H1 (cell line): ENCODE data around the gene GRP. TPM values are rescaled to one million over a fixed set of nuclear protein-coding genes. Genes with fewer than 3 reads are reported as not detected.
A peak's percentile ranks its signal among the peaks of the same experiment; 100 is the strongest.

ENCODE experiments used
- CTCF ChIA-PET: fragments of 300-600 bp; sonication (Branson Sonifier 250); formaldehyde crosslinking; loops from one replicate; lab custom pipeline; 2021; ENCODE audit not compliant: partially characterized antibody; lab: Charles Lee
- POLR2A ChIA-PET: fragments of 300-600 bp; sonication (Branson Sonifier 250); formaldehyde crosslinking; loops from one replicate; lab custom pipeline; 2021; ENCODE audit warnings: inconsistent platforms; ENCODE audit not compliant: partially characterized antibody; lab: Charles Lee
- DNase-seq, 2 experiments: peaks; one replicate each; pipeline versions ENCODE4 v3.0.0 to v3.0.0-alpha.2; 2010 to 2022; ENCODE audit warnings: low spot score in 2 of 2, low read depth in 1 of 2, mixed read lengths in 1 of 2
- FAIRE-seq: peaks from 2 replicates; lab custom pipeline; 2011; peaks lifted over from hg19 to GRCh38; lab: Jason Lieb, UNC
- H2AFZ ChIP-seq: 2 replicates; pipeline ENCODE4 v1.8.1; 2012; ENCODE audit warnings: low read length, inconsistent platforms
- H2AK5ac ChIP-seq: 2 replicates; pipeline ENCODE4 v1.6.1; 2013; ENCODE audit warnings: low read depth, low read length
- H2BK120ac ChIP-seq: replicated peaks from 2 replicates; pipeline ENCODE3; 2013; ENCODE audit warnings: low read depth, low read length, inconsistent platforms
- H2BK12ac ChIP-seq: 2 replicates; pipeline ENCODE4 v1.6.1; 2013; ENCODE audit warnings: low read depth, low read length
- H2BK15ac ChIP-seq: 2 replicates; pipeline ENCODE4 v1.6.1; 2013; ENCODE audit warnings: low read length
- H2BK20ac ChIP-seq: 2 replicates; pipeline ENCODE4 v1.6.1; 2013; ENCODE audit warnings: low read length
- H2BK5ac ChIP-seq: 2 replicates; pipeline ENCODE4 v1.6.1; 2013; ENCODE audit warnings: low read depth, low read length
- H3K14ac ChIP-seq: 2 replicates; pipeline ENCODE4 v1.6.1; 2013; ENCODE audit warnings: inconsistent platforms; ENCODE audit not compliant: insufficient read length
- H3K18ac ChIP-seq: 2 replicates; pipeline ENCODE4 v1.6.1; 2013; ENCODE audit warnings: low read length; ENCODE audit errors: extremely low read depth
- H3K23ac ChIP-seq: 2 replicates; pipeline ENCODE4 v1.6.1; 2013; ENCODE audit warnings: inconsistent platforms; ENCODE audit not compliant: insufficient read length
- H3K23me2 ChIP-seq: 2 replicates; pipeline ENCODE4 v1.6.1; 2013; ENCODE audit warnings: low read depth, low read length
- H3K27ac ChIP-seq: 2 replicates; pipeline ENCODE4 v1.6.1; 2011; ENCODE audit warnings: low read depth, low read length, inconsistent platforms
- H3K27me3 ChIP-seq, 4 experiments: replicated peaks in 1 of 4; 1 replicate in 1 of 4; 2 replicates in 3 of 4; pipeline versions ENCODE4 v1.6.1 to v1.8.1; 2011 to 2013; ENCODE audit warnings: low read length in 3 of 4, mild to moderate bottlenecking in 3 of 4, inconsistent platforms in 2 of 4, mixed read lengths in 2 of 4, moderate library complexity in 1 of 4; ENCODE audit not compliant: control insufficient read depth in 3 of 4, insufficient read depth in 3 of 4; ENCODE audit errors: extremely low read depth in 1 of 4
- H3K36me3 ChIP-seq, 4 experiments: 2 replicates each; pipeline versions ENCODE4 v1.6.1 to v1.8.1; 2011 to 2013; ENCODE audit warnings: mild to moderate bottlenecking in 4 of 4, low read length in 3 of 4, moderate library complexity in 2 of 4, control low read depth in 1 of 4, inconsistent platforms in 1 of 4; ENCODE audit not compliant: insufficient read depth in 4 of 4, control insufficient read depth in 2 of 4
- H3K4ac ChIP-seq: replicated peaks from 2 replicates; pipeline ENCODE3; 2013; ENCODE audit warnings: low read length, low read depth, mixed read lengths, inconsistent platforms; ENCODE audit not compliant: insufficient read length
- H3K4me1 ChIP-seq, 4 experiments: replicated peaks in 1 of 4; 1 replicate in 1 of 4; 2 replicates in 3 of 4; pipeline versions ENCODE4 v1.6.1 to v1.8.1; 2011 to 2013; ENCODE audit warnings: low read length in 3 of 4, inconsistent platforms in 2 of 4, mixed read lengths in 1 of 4; ENCODE audit not compliant: insufficient read depth in 4 of 4, control insufficient read depth in 3 of 4
- H3K4me2 ChIP-seq, 2 experiments: 2 replicates each; pipeline versions ENCODE4 v1.6.1 to v1.8.1; 2011 to 2013; ENCODE audit warnings: low read depth in 2 of 2, low read length in 2 of 2, control low read depth in 1 of 2, inconsistent platforms in 1 of 2, mild to moderate bottlenecking in 1 of 2; ENCODE audit not compliant: insufficient read depth in 1 of 2
- H3K4me3 ChIP-seq, 4 experiments: fragments of 200-600, 300-600 bp in 1 of 4; sonication (generic), shearing (Covaris generic), sonication (Bioruptor Twin) in 1 of 4; 2 replicates each; pipeline versions ENCODE4 v1.5.1 to v1.8.1; 2011 to 2016; ENCODE audit warnings: low read length in 4 of 4, low read depth in 3 of 4, control low read depth in 2 of 4, inconsistent platforms in 2 of 4, mild to moderate bottlenecking in 2 of 4, mixed read lengths in 1 of 4, moderate library complexity in 1 of 4; ENCODE audit not compliant: insufficient read depth in 2 of 4; ENCODE audit errors: extremely low read depth in 1 of 4
- H3K56ac ChIP-seq: replicated peaks from 2 replicates; pipeline ENCODE3; 2013; ENCODE audit warnings: low read depth, mild to moderate bottlenecking, mixed read lengths, low read length, inconsistent platforms; ENCODE audit not compliant: insufficient read length
- H3K79me1 ChIP-seq: 2 replicates; pipeline ENCODE4 v1.6.1; 2013; ENCODE audit warnings: low read depth, low read length, control low read depth
- H3K79me2 ChIP-seq, 2 experiments: 2 replicates each; pipeline versions ENCODE4 v1.6.1 to v1.8.1; 2012 to 2013; ENCODE audit warnings: low read length in 2 of 2, mild to moderate bottlenecking in 2 of 2, inconsistent platforms in 1 of 2; ENCODE audit not compliant: insufficient read depth in 2 of 2, control insufficient read depth in 1 of 2
- H3K9ac ChIP-seq, 4 experiments: replicated peaks in 1 of 4; 1 replicate in 1 of 4; 2 replicates in 3 of 4; pipeline versions ENCODE4 v1.6.1 to v1.8.1; 2011 to 2013; ENCODE audit warnings: low read depth in 3 of 4, low read length in 3 of 4, control low read depth in 2 of 4, mild to moderate bottlenecking in 2 of 4, moderate library complexity in 2 of 4, inconsistent platforms in 1 of 4; ENCODE audit errors: extremely low read depth in 1 of 4
- H3K9me3 ChIP-seq, 2 experiments: 2 replicates each; pipeline versions ENCODE4 v1.6.1 to v1.8.1; 2012 to 2013; ENCODE audit warnings: mild to moderate bottlenecking in 2 of 2, moderate library complexity in 2 of 2, control low read depth in 1 of 2, inconsistent platforms in 1 of 2, low read depth in 1 of 2, low read length in 1 of 2, mixed read lengths in 1 of 2; ENCODE audit not compliant: insufficient read depth in 2 of 2
- H4K20me1 ChIP-seq, 2 experiments: replicated peaks in 1 of 2; 2 replicates each; pipeline versions ENCODE3 to v1.8.1; 2011 to 2013; ENCODE audit warnings: inconsistent platforms in 2 of 2, low read length in 2 of 2, mild to moderate bottlenecking in 1 of 2; ENCODE audit not compliant: insufficient read depth in 2 of 2, control insufficient read depth in 1 of 2
- H4K5ac ChIP-seq: 2 replicates; pipeline ENCODE4 v1.6.1; 2013; ENCODE audit warnings: low read length, low read depth, mixed read lengths, inconsistent platforms; ENCODE audit not compliant: insufficient read length
- H4K8ac ChIP-seq: 2 replicates; pipeline ENCODE4 v1.8.0; 2013; ENCODE audit warnings: mild to moderate bottlenecking, moderate library complexity, low read length, inconsistent platforms; ENCODE audit not compliant: insufficient read depth; ENCODE audit errors: extremely low read depth
- H4K91ac ChIP-seq: replicated peaks from 2 replicates; pipeline ENCODE3; 2013; ENCODE audit warnings: low read length, mixed read lengths, inconsistent platforms; ENCODE audit not compliant: insufficient read length
- WGBS, 2 experiments: shearing (Covaris generic) in 1 of 2; methylation state at CpG; one replicate each; pipeline versions ENCODE4 v1.1.6 to v1.1.7; 2013 to 2015; ENCODE audit warnings: low lambda C conversion rate in 2 of 2, mixed read lengths in 2 of 2, inconsistent platforms in 1 of 2, low coverage in 1 of 2, missing lambda C conversion rate in 1 of 2; ENCODE audit not compliant: insufficient replicate concordance in 2 of 2, insufficient coverage in 1 of 2, insufficient read length in 1 of 2; ENCODE audit errors: extremely low coverage in 1 of 2, missing lambda C conversion rate in 1 of 2; 5-methylcytosine and 5-hydroxymethylcytosine counted together
- polyA plus RNA-seq, 7 experiments: library from polyadenylated mRNA; depleted of rRNA in 3 of 7; stranded (reverse) in 5 of 7; unstranded in 2 of 7; fragments of >200 nt in 5 of 7; fragments of 200-250 nt in 2 of 7; gene quantifications; 1 replicate in 5 of 7; 2 replicates in 1 of 7; 4 replicates in 1 of 7; pipeline versions ENCODE4 v1.2.1 to v1.2.3, GENCODE V29; 2011 to 2013; ENCODE audit warnings: missing spikeins in 2 of 7, mixed read lengths in 2 of 7
- total RNA-seq: library from RNA; stranded (reverse); fragmentation: NEBNext Ultra II Directional; extraction: Animal tissue kit (Norgen Biotek cat#: 25700); gene quantifications from 2 replicates; pipeline ENCODE4 v1.2.1, GENCODE V29; 2021
- TF ChIP-seq, protein P1 (sequence below), 3 experiments: IDR thresholded peaks; 1 replicate in 2 of 3; 2 replicates in 1 of 3; pipeline versions ENCODE4 v1.5.1 to v1.6.1; 2011; ENCODE audit warnings: low read length in 3 of 3, mild to moderate bottlenecking in 3 of 3, inconsistent platforms in 2 of 3, low read depth in 1 of 3, moderate library complexity in 1 of 3; ENCODE audit not compliant: insufficient read depth in 1 of 3; ENCODE audit errors: control extremely low read depth in 1 of 3

The GRP gene
- total and polyA plus RNA-seq, 2 of the 8 experiments (the other 6 are each of a cell fraction or from before 2014, with no cell fraction given) = not detected

DNA sequence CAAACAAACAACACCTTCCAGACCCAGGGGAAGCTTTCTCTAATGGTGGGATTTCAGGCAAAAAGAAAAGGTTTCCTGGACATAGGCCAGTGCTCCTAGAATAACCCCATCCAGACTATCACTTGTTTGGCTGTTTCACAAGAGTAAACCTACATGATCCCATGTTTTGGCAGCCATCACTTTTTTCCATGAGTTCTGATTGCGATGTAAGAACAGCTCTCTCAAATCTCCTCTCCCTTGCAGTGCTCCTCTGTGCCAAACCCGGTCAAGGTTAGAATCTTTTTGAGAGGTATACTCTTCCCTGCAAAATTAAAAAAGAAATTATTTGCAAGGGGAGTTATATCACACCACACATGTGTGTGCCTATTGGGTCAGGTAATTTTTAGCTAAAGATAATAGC, 11.9 kb downstream of the GRP start:
- H3K9ac ChIP-seq = no peak overlapping the region
- H4K91ac ChIP-seq = no peak overlapping the region
- H3K4me1 ChIP-seq = no peaks in the 10 kb centered on the region
- no peak overlapping the region for H4K5ac ChIP-seq
- 92% methylated on average over 2 of the region's 2 CpGs; no CpG with 5 or more reads in 1 of the 2 experiments for WGBS, 2 experiments
- no peak overlapping the region for H3K27ac ChIP-seq
- H2AK5ac ChIP-seq = no peak overlapping the region
- no peak overlapping the region for H3K4ac ChIP-seq
- CTCF ChIA-PET = interaction anchor here (0.8 to 3.1 kb wide), 3 partner anchors 11 to 17 kb away, joined by 3 to 19 read pairs (median 9); partner anchors contain the start of gene GRP
- H3K79me2 ChIP-seq = no peaks in the 10 kb centered on the region
- no peaks in the 10 kb centered on the region for H3K36me3 ChIP-seq
- no peak for DNase-seq
- H2BK20ac ChIP-seq = no peak overlapping the region
- no peaks in the 10 kb centered on the region for H4K20me1 ChIP-seq
- H3K14ac ChIP-seq = no peak overlapping the region
- no peak overlapping the region for H2BK5ac ChIP-seq
- 0 out of 2 replicates have a peak overlapping the region, but pooled peaks have one; percentile 15 for H2AFZ ChIP-seq
- H2BK15ac ChIP-seq = no peak overlapping the region
- no peak for FAIRE-seq
- H3K23ac ChIP-seq = no peak overlapping the region
- no peaks in the 10 kb centered on the region for H3K79me1 ChIP-seq
- no peaks in the 10 kb centered on the region for H3K23me2 ChIP-seq
- H3K56ac ChIP-seq = no peak overlapping the region
- H2BK120ac ChIP-seq = no peak overlapping the region
- POLR2A ChIA-PET = interaction anchor here (0.9 kb wide), 1 partner anchor 17 kb away, joined by 3 read pairs; no protein-coding TSS in a partner anchor
- H3K4me3 ChIP-seq = no peak overlapping the region
- H3K4me2 ChIP-seq = no peak overlapping the region
- no peaks in the 10 kb centered on the region for H3K9me3 ChIP-seq
- H3K27me3 ChIP-seq = no peaks in the 10 kb centered on the region; a peak in 2 of 7 replicates
- no peak overlapping the region for H3K18ac ChIP-seq
- no peak overlapping the region for H4K8ac ChIP-seq
- H2BK12ac ChIP-seq = no peak overlapping the region
- TF ChIP-seq, protein P1, sequence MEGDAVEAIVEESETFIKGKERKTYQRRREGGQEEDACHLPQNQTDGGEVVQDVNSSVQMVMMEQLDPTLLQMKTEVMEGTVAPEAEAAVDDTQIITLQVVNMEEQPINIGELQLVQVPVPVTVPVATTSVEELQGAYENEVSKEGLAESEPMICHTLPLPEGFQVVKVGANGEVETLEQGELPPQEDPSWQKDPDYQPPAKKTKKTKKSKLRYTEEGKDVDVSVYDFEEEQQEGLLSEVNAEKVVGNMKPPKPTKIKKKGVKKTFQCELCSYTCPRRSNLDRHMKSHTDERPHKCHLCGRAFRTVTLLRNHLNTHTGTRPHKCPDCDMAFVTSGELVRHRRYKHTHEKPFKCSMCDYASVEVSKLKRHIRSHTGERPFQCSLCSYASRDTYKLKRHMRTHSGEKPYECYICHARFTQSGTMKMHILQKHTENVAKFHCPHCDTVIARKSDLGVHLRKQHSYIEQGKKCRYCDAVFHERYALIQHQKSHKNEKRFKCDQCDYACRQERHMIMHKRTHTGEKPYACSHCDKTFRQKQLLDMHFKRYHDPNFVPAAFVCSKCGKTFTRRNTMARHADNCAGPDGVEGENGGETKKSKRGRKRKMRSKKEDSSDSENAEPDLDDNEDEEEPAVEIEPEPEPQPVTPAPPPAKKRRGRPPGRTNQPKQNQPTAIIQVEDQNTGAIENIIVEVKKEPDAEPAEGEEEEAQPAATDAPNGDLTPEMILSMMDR (IDR thresholded peaks at IDR 0.05; ENCODE audit: control extremely low read depth in 1 of 3, insufficient read depth in 1 of 3, low read depth in 1 of 3, low read length in 3 of 3) = no peak
